CD4-positive, CD25-positive, alpha-beta regulatory T cell (primary cell): Measurements from ENCODE around the gene SLC45A1. TPM values are rescaled to one million over a fixed set of nuclear protein-coding genes. Genes with fewer than 3 reads are reported as not detected.

Experiments used
- ATAC-seq, 2 donors: fragments of 150-1000 bp; cut with Tn5 transposase; one replicate each; pipeline ENCODE4 v1.10.0; 2021; ENCODE audit warnings: low read depth in 2 of 2, moderate number of reproducible peaks in 2 of 2, moderate library complexity in 1 of 2
- DNase-seq, 3 donors: peaks; one replicate each; pipeline versions ENCODE4 v3.0.0 to v3.0.0-alpha.2; 2012 to 2022; ENCODE audit warnings: mixed read lengths in 1 of 3
- H3K27ac ChIP-seq: one replicate; pipeline ENCODE4 v1.7.0; 2013; ENCODE audit warnings: mild to moderate bottlenecking, low read length; ENCODE audit not compliant: insufficient read depth, poor library complexity, severe bottlenecking
- H3K27me3 ChIP-seq: one replicate; pipeline ENCODE4 v1.7.0; 2013; ENCODE audit warnings: low read length; ENCODE audit not compliant: control insufficient read depth, insufficient read depth
- H3K36me3 ChIP-seq: one replicate; pipeline ENCODE4 v1.7.0; 2013; ENCODE audit warnings: mild to moderate bottlenecking, low read length, moderate library complexity; ENCODE audit not compliant: control insufficient read depth, insufficient read depth
- H3K4me1 ChIP-seq: 2 replicates; pipeline ENCODE4 v1.7.0; 2013; ENCODE audit warnings: mild to moderate bottlenecking, low read length; ENCODE audit not compliant: insufficient read depth, control insufficient read depth, poor library complexity, severe bottlenecking
- H3K4me3 ChIP-seq: one replicate; pipeline ENCODE4 v1.7.0; 2013; ENCODE audit warnings: low read depth, mild to moderate bottlenecking, low read length, moderate library complexity
- H3K9me3 ChIP-seq, 2 experiments: 1 replicate in 1 of 2; 2 replicates in 1 of 2; pipeline ENCODE4 v1.7.0; 2013; ENCODE audit warnings: low read length in 2 of 2, mild to moderate bottlenecking in 1 of 2, moderate library complexity in 1 of 2; ENCODE audit not compliant: control insufficient read depth in 2 of 2
- H3K27ac Mint-ChIP-seq, 3 donors: one replicate each; pipeline ENCODE4 v1.8.0; 2020 to 2022; ENCODE audit warnings: mild to moderate bottlenecking in 3 of 3, mixed read lengths in 3 of 3, moderate library complexity in 2 of 3
- H3K27me3 Mint-ChIP-seq: one replicate; pipeline ENCODE4 v1.8.0; 2022; ENCODE audit warnings: mild to moderate bottlenecking, mixed read lengths
- H3K36me3 Mint-ChIP-seq: one replicate; pipeline ENCODE4 v1.8.0; 2020; ENCODE audit warnings: mixed read lengths
- H3K4me1 Mint-ChIP-seq, 4 donors: one replicate each; pipeline ENCODE4 v1.8.0; 2020 to 2022; ENCODE audit warnings: mixed read lengths in 4 of 4, mild to moderate bottlenecking in 1 of 4
- H3K4me3 Mint-ChIP-seq, 4 donors: one replicate each; pipeline ENCODE4 v1.8.0; 2020 to 2022; ENCODE audit warnings: mild to moderate bottlenecking in 4 of 4, mixed read lengths in 4 of 4, moderate library complexity in 3 of 4
- H3K9me3 Mint-ChIP-seq, 7 donors: one replicate each; pipeline ENCODE4 v1.8.0; 2020 to 2022; ENCODE audit warnings: mixed read lengths in 7 of 7, mild to moderate bottlenecking in 3 of 7, moderate library complexity in 2 of 7
- polyA plus RNA-seq, 4 donors: library from polyadenylated mRNA; unstranded; fragments of 300-500 nt; fragmentation: Illumina TruSeq; gene quantifications; one replicate each; pipeline ENCODE4 v1.2.3, GENCODE V29; 2021
- total RNA-seq: library from RNA; stranded (reverse); gene quantifications from one replicate; pipeline ENCODE4 v1.2.3, GENCODE V29; 2022

SLC45A1 gene
- total and polyA plus RNA-seq, 5 donors from 2014 or later = 0.47 to 1.4 (median 0.68) TPM

DNA sequence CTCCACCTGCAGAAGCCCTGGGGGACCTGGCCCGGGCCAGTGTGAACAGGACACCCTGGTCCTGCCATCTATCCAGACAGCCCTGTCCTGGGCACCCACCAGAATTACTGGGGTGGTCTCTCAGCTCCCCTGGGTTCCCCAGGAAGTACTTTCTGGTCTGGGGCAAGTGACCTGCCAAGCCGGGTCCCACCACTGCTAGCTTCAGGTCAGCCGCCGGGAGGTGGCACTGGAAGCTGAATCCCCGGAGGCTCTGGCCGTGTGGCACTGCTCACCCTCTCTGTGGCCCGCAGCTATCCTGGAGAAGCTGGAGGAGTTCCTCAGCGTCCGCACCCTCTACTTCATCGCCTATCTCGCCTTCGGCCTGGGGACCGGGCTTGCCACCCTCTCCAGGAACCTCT is 21.3 kb downstream of the SLC45A1 start:
- no peak overlapping the region for H3K27ac ChIP-seq
- H3K27me3 ChIP-seq = no peaks in the 10 kb centered on the region
- no peaks in the 10 kb centered on the region for H3K4me1 Mint-ChIP-seq
- H3K36me3 ChIP-seq = no peaks in the 10 kb centered on the region
- no peak overlapping the region for H3K27ac Mint-ChIP-seq
- DNase-seq (no peak), ATAC-seq (no peak)
- H3K9me3 Mint-ChIP-seq = no peaks in the 10 kb centered on the region
- H3K36me3 Mint-ChIP-seq = peaks cover 14% of the 10 kb centered on the region
- H3K27me3 Mint-ChIP-seq = no peaks in the 10 kb centered on the region
- H3K4me1 ChIP-seq = no peaks in the 10 kb centered on the region
- H3K4me3 ChIP-seq = no peak overlapping the region
- no peak overlapping the region for H3K4me3 Mint-ChIP-seq
- no peaks in the 10 kb centered on the region for H3K9me3 ChIP-seq

DNA sequence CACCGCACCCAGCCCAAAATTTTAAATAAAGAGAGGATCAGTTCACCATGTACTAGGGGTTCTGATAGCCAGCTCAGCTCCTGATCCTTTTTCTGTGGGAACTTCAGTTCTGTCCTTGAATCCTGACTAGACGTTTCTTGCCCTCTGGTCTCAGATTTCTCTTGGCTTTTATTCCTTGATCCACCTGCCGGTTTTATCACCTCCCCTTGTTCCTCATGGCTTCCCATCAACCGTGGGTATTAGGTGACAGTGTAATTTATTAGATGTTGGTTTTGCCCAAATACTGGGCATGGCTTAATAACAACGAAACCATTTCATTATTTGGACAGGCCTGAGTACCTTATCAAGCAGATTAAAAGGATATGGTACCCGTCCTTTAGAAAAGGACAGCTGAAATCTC is 22.5 kb downstream of the SLC45A1 start:
- ATAC-seq (no peak), DNase-seq (no peak)
- Histone ChIP-seq H3K4me3 (no peak overlapping the region), H3K27me3 (no peaks in the 10 kb centered on the region), H3K27ac (no peak overlapping the region), H3K36me3 (no peaks in the 10 kb centered on the region), H3K4me1 (no peaks in the 10 kb centered on the region), H3K9me3 (no peaks in the 10 kb centered on the region)
- Mint-ChIP-seq H3K4me3 (no peak overlapping the region), H3K36me3 (peaks cover 19% of the 10 kb centered on the region), H3K27me3 (no peaks in the 10 kb centered on the region), H3K27ac (peak overlapping the region in 1 of 3 donors; percentile 52), H3K9me3 (peaks cover 0 to 1% (median 0%) of the 10 kb centered on the region in 7 donors), H3K4me1 (no peaks in the 10 kb centered on the region)

DNA sequence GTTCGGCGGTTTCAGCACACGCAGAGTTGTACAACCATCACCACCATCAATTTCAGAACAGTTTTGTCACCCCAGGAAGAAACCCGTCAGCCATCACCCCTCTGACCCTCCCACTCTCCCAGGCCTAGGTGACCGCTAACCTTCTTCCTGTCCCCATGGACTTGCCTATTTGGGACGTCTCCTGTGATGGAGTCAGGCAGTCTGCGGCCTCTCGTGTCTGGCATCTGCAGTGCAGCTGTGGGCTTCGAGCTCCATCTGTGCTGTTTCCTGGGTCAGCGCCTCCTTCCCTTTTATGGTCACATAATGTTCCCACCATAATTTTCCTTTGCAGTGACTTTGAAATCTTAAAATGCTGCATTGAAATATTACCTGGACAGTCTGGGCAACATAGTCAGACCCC is 24.4 kb downstream of the SLC45A1 start:
- peaks cover 0 to 2% (median 0%) of the 10 kb centered on the region in 7 donors for H3K9me3 Mint-ChIP-seq
- ATAC-seq (no peak), DNase-seq (no peak)
- H3K9me3 ChIP-seq = no peaks in the 10 kb centered on the region
- no peak overlapping the region for H3K4me3 ChIP-seq
- H3K4me1 Mint-ChIP-seq = no peaks in the 10 kb centered on the region
- H3K36me3 ChIP-seq = no peaks in the 10 kb centered on the region
- no peak overlapping the region for H3K4me3 Mint-ChIP-seq
- no peaks in the 10 kb centered on the region for H3K4me1 ChIP-seq
- no peak overlapping the region for H3K27ac Mint-ChIP-seq
- H3K27me3 ChIP-seq = no peaks in the 10 kb centered on the region
- H3K27ac ChIP-seq = no peak overlapping the region
- peaks cover 5% of the 10 kb centered on the region for H3K27me3 Mint-ChIP-seq
- H3K36me3 Mint-ChIP-seq = peaks cover 15% of the 10 kb centered on the region

DNA sequence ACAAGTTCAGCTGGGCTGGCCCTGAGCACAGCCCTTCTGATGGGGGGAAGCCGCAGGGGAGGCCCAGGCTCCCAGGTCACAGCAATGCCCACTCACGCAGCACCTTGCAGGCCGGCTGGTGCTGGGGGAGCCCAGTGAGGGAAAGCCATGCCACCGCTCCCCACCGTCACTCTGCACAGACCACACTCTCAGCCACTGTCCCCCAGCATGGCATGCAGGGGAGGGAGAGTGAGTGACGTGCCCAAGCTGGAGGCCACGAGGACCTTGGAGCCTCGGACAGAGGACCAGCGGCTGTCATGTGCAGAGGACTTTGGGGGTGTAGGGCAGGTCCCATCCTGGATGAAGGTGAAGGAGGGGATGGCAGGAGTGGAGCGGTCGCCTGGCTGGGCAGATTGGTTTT is 25.1 kb downstream of the SLC45A1 start:
- Mint-ChIP-seq H3K9me3 (peaks cover 0 to 2% (median 0%) of the 10 kb centered on the region in 7 donors), H3K4me1 (no peaks in the 10 kb centered on the region), H3K36me3 (peaks cover 15% of the 10 kb centered on the region), H3K27ac (no peak overlapping the region), H3K27me3 (peaks cover 5% of the 10 kb centered on the region), H3K4me3 (no peak overlapping the region)
- H3K36me3 ChIP-seq = no peaks in the 10 kb centered on the region
- no peaks in the 10 kb centered on the region for H3K27me3 ChIP-seq
- no peaks in the 10 kb centered on the region for H3K4me1 ChIP-seq
- no peak overlapping the region for H3K4me3 ChIP-seq
- H3K9me3 ChIP-seq = no peaks in the 10 kb centered on the region
- DNase-seq (no peak), ATAC-seq (no peak)
- H3K27ac ChIP-seq = no peak overlapping the region

DNA sequence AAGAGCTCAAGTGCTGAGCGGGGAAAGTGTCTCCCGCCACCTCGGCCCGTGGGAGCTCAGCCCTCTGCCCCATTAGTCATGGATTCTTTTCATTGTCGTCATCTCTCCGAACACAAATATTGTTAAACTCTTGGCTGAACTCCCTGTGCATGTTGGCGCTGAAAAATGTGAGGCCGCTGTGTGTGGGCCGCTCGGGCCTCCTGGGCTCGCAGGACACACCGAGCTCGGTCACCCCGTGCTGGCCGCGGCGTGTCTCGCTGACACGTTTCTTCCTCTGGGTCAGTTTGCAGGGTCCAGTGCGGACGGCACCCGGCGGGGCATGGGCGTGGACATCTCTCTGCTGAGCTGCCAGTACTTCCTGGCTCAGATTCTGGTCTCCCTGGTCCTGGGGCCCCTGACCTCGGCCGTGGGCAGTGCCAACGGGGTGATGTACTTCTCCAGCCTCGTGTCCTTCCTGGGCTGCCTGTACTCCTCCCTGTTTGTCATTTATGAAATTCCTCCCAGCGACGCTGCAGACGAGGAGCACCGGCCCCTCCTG is 25.6 kb downstream of the SLC45A1 start:
- DNase-seq = no peak
- H3K27ac Mint-ChIP-seq = no peak overlapping the region

DNA sequence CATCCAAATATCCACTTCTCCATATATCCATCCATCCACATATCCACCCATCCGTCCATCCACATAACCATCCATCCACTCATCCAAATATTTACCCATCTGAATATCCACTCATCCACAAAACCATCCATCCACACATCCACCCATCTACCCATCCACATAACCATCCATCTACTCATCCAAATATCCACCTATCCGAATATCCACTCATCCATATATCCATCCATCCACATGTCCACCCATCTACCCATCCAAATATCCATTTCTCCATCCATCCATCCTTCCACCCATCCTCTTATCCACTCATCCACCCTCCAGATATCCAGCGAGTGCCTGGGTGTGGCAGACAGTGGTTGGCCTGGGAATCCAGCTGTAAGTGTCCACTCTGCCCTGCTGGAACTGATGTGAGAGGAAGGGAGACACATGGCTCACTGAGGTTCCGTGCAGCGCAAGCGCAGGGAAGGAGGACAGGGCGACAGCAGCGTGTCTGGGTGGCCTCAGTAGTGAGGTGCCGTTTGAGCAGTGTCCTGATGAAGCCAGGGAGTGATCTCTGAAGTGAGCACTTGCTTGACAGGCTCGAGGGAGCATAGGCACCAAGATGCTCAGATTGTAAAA is 27.1 kb downstream of the SLC45A1 start:
- no peaks in the 10 kb centered on the region for H3K9me3 ChIP-seq
- peak overlapping the region in 1 of 3 donors; percentile 20 for H3K27ac Mint-ChIP-seq
- H3K27me3 Mint-ChIP-seq = peaks cover 5% of the 10 kb centered on the region
- no peaks in the 10 kb centered on the region for H3K4me1 ChIP-seq
- DNase-seq (no peak), ATAC-seq (no peak)
- peaks cover 11% of the 10 kb centered on the region for H3K36me3 Mint-ChIP-seq
- H3K9me3 Mint-ChIP-seq = peaks cover 0 to 5% (median 0%) of the 10 kb centered on the region in 7 donors
- no peak overlapping the region for H3K27ac ChIP-seq
- H3K36me3 ChIP-seq = no peaks in the 10 kb centered on the region
- peaks cover 0 to 3% (median 1%) of the 10 kb centered on the region in 4 donors for H3K4me1 Mint-ChIP-seq
- H3K4me3 ChIP-seq = no peak overlapping the region
- H3K4me3 Mint-ChIP-seq = no peak overlapping the region
- H3K27me3 ChIP-seq = no peaks in the 10 kb centered on the region

More for the DNA sequence above, 25.6 kb downstream of the SLC45A1 start:
- ATAC-seq = no peak
- peaks cover 15% of the 10 kb centered on the region for H3K36me3 Mint-ChIP-seq
- peaks cover 0 to 2% (median 0%) of the 10 kb centered on the region in 7 donors for H3K9me3 Mint-ChIP-seq
- H3K27me3 ChIP-seq = no peaks in the 10 kb centered on the region
- no peaks in the 10 kb centered on the region for H3K4me1 Mint-ChIP-seq
- H3K27ac ChIP-seq = no peak overlapping the region
- H3K4me3 ChIP-seq = no peak overlapping the region
- H3K27me3 Mint-ChIP-seq = peaks cover 5% of the 10 kb centered on the region
- no peaks in the 10 kb centered on the region for H3K9me3 ChIP-seq
- H3K36me3 ChIP-seq = no peaks in the 10 kb centered on the region
- no peak overlapping the region for H3K4me3 Mint-ChIP-seq
- H3K4me1 ChIP-seq = no peaks in the 10 kb centered on the region

DNA sequence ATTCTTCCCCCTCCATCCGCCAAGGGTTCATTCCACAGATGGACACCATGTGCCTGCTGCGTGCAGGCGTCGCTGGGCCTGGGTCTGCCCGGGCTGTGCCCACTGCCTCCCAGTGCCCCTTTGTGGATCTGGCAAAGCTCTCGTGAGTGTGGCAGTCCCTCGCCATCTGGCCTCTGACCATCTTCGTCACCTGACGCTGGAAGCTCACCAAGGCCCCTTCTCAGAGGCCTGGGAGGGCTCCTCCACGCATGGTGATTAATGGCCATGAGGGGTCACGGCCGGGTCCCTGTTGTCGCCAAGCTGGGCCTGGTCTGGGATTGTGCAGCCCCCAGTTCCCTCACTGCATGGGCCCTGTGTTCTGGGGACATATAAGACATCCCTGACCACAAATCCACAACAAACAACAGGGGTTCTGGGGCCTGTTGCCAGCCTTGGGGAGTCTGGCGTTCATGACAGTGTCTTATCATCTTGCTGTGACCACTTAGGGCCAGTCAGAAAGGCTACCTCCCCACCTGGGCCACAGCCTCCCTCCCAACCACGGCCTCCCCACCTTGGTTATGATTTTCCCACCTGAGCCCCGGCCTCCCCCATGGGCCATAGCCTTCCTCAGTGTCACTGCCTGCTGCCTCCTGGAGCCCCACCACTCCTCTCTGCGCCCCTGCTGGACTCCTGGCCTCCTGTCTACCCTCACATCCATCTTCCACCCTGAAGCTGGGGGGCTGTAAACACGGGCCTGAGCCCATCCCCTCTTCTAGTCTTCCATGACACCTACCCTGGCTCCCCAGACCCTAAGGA is 27.9 kb downstream of the SLC45A1 start:
- peak overlapping the region in 2 of 3 donors; percentile 48 to 82 for H3K27ac Mint-ChIP-seq
- H3K36me3 Mint-ChIP-seq = peaks cover 6% of the 10 kb centered on the region
- no peaks in the 10 kb centered on the region for H3K36me3 ChIP-seq
- H3K27me3 Mint-ChIP-seq = peaks cover 5% of the 10 kb centered on the region
- H3K9me3 Mint-ChIP-seq = peaks cover 0 to 5% (median 0%) of the 10 kb centered on the region in 7 donors
- no peaks in the 10 kb centered on the region for H3K4me1 ChIP-seq
- H3K27ac ChIP-seq = no peak overlapping the region
- H3K4me3 ChIP-seq = no peak overlapping the region
- peak overlapping the region in 1 of 4 donors; percentile 65 for H3K4me3 Mint-ChIP-seq
- peaks cover 0 to 3% (median 1%) of the 10 kb centered on the region in 4 donors for H3K4me1 Mint-ChIP-seq
- H3K27me3 ChIP-seq = no peaks in the 10 kb centered on the region
- no peaks in the 10 kb centered on the region for H3K9me3 ChIP-seq
- ATAC-seq = no peak
- DNase-seq = no peak
